SK-N-SH (cell line): ENCODE results near the gene EFTUD2. TPM values are rescaled to one million over a fixed set of nuclear protein-coding genes. Genes with fewer than 3 reads are reported as not detected.

Experiments used
- CTCF ChIA-PET: fragments of 300-600, 350-600 bp; formaldehyde crosslinking; extraction: SDS; loops from one replicate; lab custom pipeline; 2021; lab: Yijun Ruan, JAX
- POLR2A ChIA-PET: fragments of 350-600 bp; sonication (Branson Sonifier 250); formaldehyde crosslinking; extraction: SDS; loops from one replicate; lab custom pipeline; 2020; ENCODE audit warnings: antibody characterized with exemption, inconsistent platforms; lab: Yijun Ruan, JAX
- DNase-seq: peaks from one replicate; pipeline ENCODE4 v3.0.0; 2012
- H2AFZ ChIP-seq: fragments of 200-600 bp; sonication (generic); 2 replicates; pipeline ENCODE4 v1.8.1; 2016; ENCODE audit warnings: antibody characterized with exemption, mild to moderate bottlenecking, low read depth
- H3F3A ChIP-seq: fragments of 200-600 bp; sonication (generic); replicated peaks from 2 replicates; pipeline ENCODE3; 2016; ENCODE audit warnings: antibody characterized with exemption, mild to moderate bottlenecking; ENCODE audit not compliant: insufficient read depth
- H3K27ac ChIP-seq, 2 experiments: fragments of 200-500 bp in 1 of 2; fragments of 200-600 bp in 1 of 2; sonication (Bioruptor generic) in 1 of 2; sonication (generic), shearing (Covaris generic) in 1 of 2; 2 replicates each; pipeline versions ENCODE4 v1.5.1 to v1.6.1; 2014 to 2016; ENCODE audit warnings: low read depth in 2 of 2, inconsistent platforms in 1 of 2, low read length in 1 of 2, mild to moderate bottlenecking in 1 of 2, mixed read lengths in 1 of 2
- H3K27me3 ChIP-seq: fragments of 200-600 bp; sonication (generic), shearing (Covaris generic); 2 replicates; pipeline ENCODE4 v1.6.1; 2016; ENCODE audit warnings: mixed run types; ENCODE audit not compliant: insufficient read depth
- H3K36me3 ChIP-seq, 2 experiments: fragments of 200-500 bp in 1 of 2; fragments of 200-600 bp in 1 of 2; sonication (Bioruptor generic) in 1 of 2; sonication (generic) in 1 of 2; replicated peaks in 1 of 2; 2 replicates each; pipeline versions ENCODE3 to v1.5.1; 2014 to 2016; ENCODE audit warnings: low read length in 1 of 2, mild to moderate bottlenecking in 1 of 2; ENCODE audit not compliant: insufficient read depth in 2 of 2, control insufficient read depth in 1 of 2
- H3K4me1 ChIP-seq, 2 experiments: fragments of 200-500 bp in 1 of 2; fragments of 200-600 bp in 1 of 2; sonication (Bioruptor generic) in 1 of 2; sonication (generic), shearing (Covaris generic) in 1 of 2; 2 replicates each; pipeline versions ENCODE4 v1.5.1 to v1.6.1; 2014 to 2016; ENCODE audit warnings: low read depth in 1 of 2, low read length in 1 of 2, mixed run types in 1 of 2; ENCODE audit not compliant: insufficient read depth in 2 of 2, control insufficient read depth in 1 of 2
- H3K4me2 ChIP-seq: fragments of 200-600 bp; sonication (generic), shearing (Covaris generic); 2 replicates; pipeline ENCODE4 v1.6.1; 2017; ENCODE audit warnings: mixed run types
- H3K4me3 ChIP-seq, 2 experiments: fragments of 200-500 bp in 1 of 2; fragments of 200-600 bp in 1 of 2; sonication (Bioruptor generic) in 1 of 2; sonication (generic), shearing (Covaris generic) in 1 of 2; 2 replicates each; pipeline versions ENCODE4 v1.5.1 to v1.8.1; 2014 to 2016; ENCODE audit warnings: low read depth in 2 of 2, inconsistent platforms in 1 of 2, low read length in 1 of 2, mild to moderate bottlenecking in 1 of 2, mixed read lengths in 1 of 2, moderate library complexity in 1 of 2
- H3K79me2 ChIP-seq: fragments of 200-600 bp; sonication (generic); 2 replicates; pipeline ENCODE4 v1.8.1; 2017; ENCODE audit warnings: mild to moderate bottlenecking; ENCODE audit not compliant: insufficient read depth
- H3K9ac ChIP-seq: fragments of 200-600 bp; sonication (generic); 2 replicates; pipeline ENCODE4 v1.6.1; 2017; ENCODE audit warnings: mixed run types
- H3K9me2 ChIP-seq: fragments of 200-600 bp; sonication (generic); 2 replicates; pipeline ENCODE4 v1.6.1; 2017; ENCODE audit warnings: mixed run types
- H3K9me3 ChIP-seq: fragments of 200-600 bp; sonication (generic); 2 replicates; pipeline ENCODE4 v1.6.1; 2017; ENCODE audit warnings: mixed run types, mild to moderate bottlenecking, moderate library complexity
- H4K20me1 ChIP-seq: fragments of 200-600 bp; sonication (generic); 2 replicates; pipeline ENCODE4 v1.6.1; 2017; ENCODE audit warnings: mild to moderate bottlenecking, mixed run types; ENCODE audit not compliant: insufficient read depth
- CHD2 ChIP-seq: fragments of 150-350 bp; IDR thresholded peaks from 2 replicates; pipeline ENCODE4 v1.6.1; 2018; ENCODE audit warnings: low read length; ENCODE audit not compliant: partially characterized antibody
- EP300 ChIP-seq, 2 experiments: IDR thresholded peaks; 2 replicates each; pipeline versions ENCODE4 v1.4.0 to v1.6.1; 2012; ENCODE audit warnings: borderline replicate concordance in 1 of 2, low read depth in 1 of 2, low read length in 1 of 2
- EZH2phosphoT487 ChIP-seq: fragments of 200-600 bp; sonication (generic); IDR thresholded peaks from 2 replicates; pipeline ENCODE4 v1.6.1; 2017; ENCODE audit warnings: low read depth, mixed run types, mild to moderate bottlenecking, antibody characterized with exemption, moderate library complexity, borderline replicate concordance
- FOSL2 ChIP-seq: IDR thresholded peaks from 2 replicates; pipeline ENCODE4 v1.4.0; 2012; ENCODE audit warnings: low read depth, mild to moderate bottlenecking, moderate library complexity, borderline replicate concordance
- FOXJ3 ChIP-seq: sonication (generic); formaldehyde crosslinking; IDR thresholded peaks from 2 replicates; pipeline ENCODE4 v1.5.1; 2020; ENCODE audit warnings: mild to moderate bottlenecking, missing genetic modification reagents
- GABPA ChIP-seq: IDR thresholded peaks from 2 replicates; pipeline ENCODE4 v1.4.0; 2012; ENCODE audit warnings: low read depth, mild to moderate bottlenecking
- GATA2 ChIP-seq: sonication (generic); formaldehyde crosslinking; IDR thresholded peaks from 2 replicates; pipeline ENCODE4 v1.5.0; 2020; ENCODE audit warnings: mild to moderate bottlenecking, missing genetic modification reagents
- IRF3 ChIP-seq: fragments of 150-350 bp; IDR thresholded peaks from 2 replicates; pipeline ENCODE4 v1.6.1; 2016; ENCODE audit warnings: mild to moderate bottlenecking, low read depth, low read length
- JUND ChIP-seq: IDR thresholded peaks from 2 replicates; pipeline ENCODE4 v1.4.0; 2012
- MAX ChIP-seq: IDR thresholded peaks from 2 replicates; pipeline ENCODE4 v1.4.0; 2012; ENCODE audit warnings: low read depth
- MEF2A ChIP-seq: IDR thresholded peaks from 2 replicates; pipeline ENCODE4 v1.4.0; 2012; ENCODE audit warnings: low read depth, borderline replicate concordance
- NFIC ChIP-seq: IDR thresholded peaks from 2 replicates; pipeline ENCODE4 v1.4.0; 2012; ENCODE audit warnings: borderline replicate concordance
- RAD21 ChIP-seq: IDR thresholded peaks from 2 replicates; pipeline ENCODE4 v1.6.1; 2012; ENCODE audit warnings: mild to moderate bottlenecking, low read length
- RFX5 ChIP-seq: IDR thresholded peaks from 2 replicates; pipeline ENCODE4 v1.6.1; 2012; ENCODE audit warnings: mild to moderate bottlenecking, improper control_type of control experiment, low read length
- RXRA ChIP-seq: IDR thresholded peaks from 2 replicates; pipeline ENCODE4 v1.4.0; 2012; ENCODE audit warnings: low read depth, mild to moderate bottlenecking, borderline replicate concordance
- TAF1 ChIP-seq: IDR thresholded peaks from 2 replicates; pipeline ENCODE4 v1.6.1; 2012; ENCODE audit warnings: low read depth, mild to moderate bottlenecking, low read length, moderate library complexity, borderline replicate concordance
- TCF12 ChIP-seq: IDR thresholded peaks from 2 replicates; pipeline ENCODE4 v1.4.0; 2012
- TEAD4 ChIP-seq: IDR thresholded peaks from 2 replicates; pipeline ENCODE4 v1.4.0; 2012; ENCODE audit warnings: mild to moderate bottlenecking, borderline replicate concordance; ENCODE audit not compliant: insufficient read depth
- YY1 ChIP-seq: IDR thresholded peaks from 2 replicates; pipeline ENCODE4 v1.4.0; 2012; ENCODE audit warnings: low read depth, mild to moderate bottlenecking
- ZBTB33 ChIP-seq: IDR thresholded peaks from 2 replicates; pipeline ENCODE4 v1.4.0; 2012; ENCODE audit warnings: low read depth, borderline replicate concordance
- WGBS: methylation state at CpG from one replicate; pipeline ENCODE4 v1.1.6; 2017; ENCODE audit warnings: low lambda C conversion rate; 5-methylcytosine and 5-hydroxymethylcytosine counted together
- polyA plus RNA-seq, 3 experiments: library from polyadenylated mRNA; depleted of rRNA; stranded (reverse); fragments of >200 nt; gene quantifications; 2 replicates each; pipeline ENCODE4 v1.2.3, GENCODE V29; 2012
- TF ChIP-seq, protein P1 (sequence below): fragments of 150-350 bp; IDR thresholded peaks from 2 replicates; pipeline ENCODE4 v1.6.1; 2017; ENCODE audit warnings: antibody characterized with exemption, low read length, low read depth, borderline replicate concordance
- TF ChIP-seq, protein P2 (sequence below): IDR thresholded peaks from 2 replicates; pipeline ENCODE4; 2012

Gene EFTUD2
- polyA plus RNA-seq, 1 of the 3 experiments (the other 2 are of a cell fraction), result 82.9 TPM

DNA sequence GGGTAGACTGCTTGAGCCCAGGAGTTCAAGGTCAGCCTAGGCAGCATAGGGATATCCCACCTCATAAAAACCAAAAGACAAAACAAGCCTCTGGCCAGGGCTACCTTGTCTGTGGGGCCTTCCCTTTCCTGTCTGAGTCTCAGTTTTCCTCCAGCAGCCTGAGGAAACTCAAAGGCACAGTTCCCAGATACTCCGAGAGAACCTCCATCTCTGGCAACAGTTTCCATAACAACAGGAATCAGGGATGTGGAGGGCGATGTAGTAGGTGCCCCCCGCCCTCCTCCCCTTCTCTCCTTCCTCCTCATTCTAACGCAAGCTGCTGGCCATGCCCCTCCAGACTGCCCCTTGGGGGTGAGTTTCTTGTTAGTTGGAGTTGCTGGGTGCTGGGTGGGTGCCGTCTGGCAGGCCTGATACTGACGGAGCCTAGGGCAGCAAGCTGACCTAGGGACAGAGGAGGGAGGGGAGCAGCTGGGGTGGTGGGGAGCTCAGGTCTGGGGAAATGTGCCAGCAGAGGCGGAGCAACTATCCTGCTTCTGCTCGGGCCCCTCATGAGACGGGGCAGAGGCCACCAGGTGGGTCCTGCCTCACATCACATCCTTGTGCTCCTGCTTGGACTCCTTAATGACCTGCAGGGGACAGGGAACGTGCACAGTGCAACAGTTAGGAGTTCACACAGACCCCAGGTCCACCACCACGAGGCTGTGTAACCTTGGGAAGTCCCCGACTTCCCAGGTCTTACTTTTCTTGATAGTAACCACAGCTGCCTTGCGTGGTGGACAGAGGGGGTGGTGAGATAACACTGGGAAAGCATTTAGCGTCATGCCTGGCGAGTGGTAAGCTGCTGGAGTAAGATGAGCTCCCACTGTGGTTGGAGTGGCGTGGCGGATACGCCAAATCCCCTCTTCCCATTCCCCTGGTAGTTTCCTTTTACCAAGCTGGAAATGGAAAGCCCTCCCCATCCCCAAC lies 7.8 kb upstream of the EFTUD2 start (continued):
- TF ChIP-seq ZBTB33, result no peak
- TF ChIP-seq GABPA, result no peak
- TF ChIP-seq TCF12, result no peak
- no peak for TF ChIP-seq FOXJ3 (CRISPR knock-in tag)
- no peak for TF ChIP-seq MEF2A
- TF ChIP-seq, all 33 proteins: peak for 0

GRCh38 chr17:44906010-44906646 lies 6.9 kb upstream of the EFTUD2 start:
- H3K4me1 ChIP-seq, result peaks cover 8 to 47% of the 10 kb centered on the region in 2 experiments; a peak in 3 of 4 replicates
- no peak for TF ChIP-seq GATA2 (CRISPR knock-in tag)
- TF ChIP-seq TEAD4, result 0 out of 2 replicates have a peak, but pooled peaks have one; percentile 43
- peak; percentile 45; the same call in 1 of the 2 replicates for TF ChIP-seq TAF1
- TF ChIP-seq RAD21, result no peak
- TF ChIP-seq NFIC, result peak; percentile 38; the same call in 1 of the 2 replicates
- peak; percentile 57; the same call in 1 of the 2 replicates for TF ChIP-seq MAX
- peak; percentile 73 for TF ChIP-seq TCF12
- TF ChIP-seq RXRA, result no peak; the same call in 1 of the 2 replicates
- no peak for TF ChIP-seq IRF3
- TF ChIP-seq, protein P1, sequence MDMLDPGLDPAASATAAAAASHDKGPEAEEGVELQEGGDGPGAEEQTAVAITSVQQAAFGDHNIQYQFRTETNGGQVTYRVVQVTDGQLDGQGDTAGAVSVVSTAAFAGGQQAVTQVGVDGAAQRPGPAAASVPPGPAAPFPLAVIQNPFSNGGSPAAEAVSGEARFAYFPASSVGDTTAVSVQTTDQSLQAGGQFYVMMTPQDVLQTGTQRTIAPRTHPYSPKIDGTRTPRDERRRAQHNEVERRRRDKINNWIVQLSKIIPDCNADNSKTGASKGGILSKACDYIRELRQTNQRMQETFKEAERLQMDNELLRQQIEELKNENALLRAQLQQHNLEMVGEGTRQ, result no peak
- TF ChIP-seq GABPA, result no peak
- peak; percentile 91; the same call in 1 of the 2 replicates for TF ChIP-seq JUND
- no peak for TF ChIP-seq CHD2
- peak in 1 of 2 experiments; percentile 66; a peak in 1 of 4 replicates for TF ChIP-seq EP300 (IDR thresholded peaks at IDR 0.05; ENCODE audit: borderline replicate concordance in 1 of 2, low read depth in 1 of 2, low read length in 1 of 2)
- peak; percentile 35; the same call in 1 of the 2 replicates for TF ChIP-seq YY1
- TF ChIP-seq, protein P2, sequence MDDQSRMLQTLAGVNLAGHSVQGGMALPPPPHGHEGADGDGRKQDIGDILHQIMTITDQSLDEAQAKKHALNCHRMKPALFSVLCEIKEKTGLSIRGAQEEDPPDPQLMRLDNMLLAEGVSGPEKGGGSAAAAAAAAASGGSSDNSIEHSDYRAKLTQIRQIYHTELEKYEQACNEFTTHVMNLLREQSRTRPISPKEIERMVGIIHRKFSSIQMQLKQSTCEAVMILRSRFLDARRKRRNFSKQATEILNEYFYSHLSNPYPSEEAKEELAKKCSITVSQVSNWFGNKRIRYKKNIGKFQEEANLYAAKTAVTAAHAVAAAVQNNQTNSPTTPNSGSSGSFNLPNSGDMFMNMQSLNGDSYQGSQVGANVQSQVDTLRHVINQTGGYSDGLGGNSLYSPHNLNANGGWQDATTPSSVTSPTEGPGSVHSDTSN, result no peak
- TF ChIP-seq MEF2A, result no peak
- TF ChIP-seq FOXJ3 (CRISPR knock-in tag), result no peak
- no peak for TF ChIP-seq RFX5
- no peak for TF ChIP-seq EZH2phosphoT487
- peak; percentile 92; the same call in 1 of the 2 replicates for TF ChIP-seq FOSL2

More at GRCh38 chr17:44906010-44906646, 6.9 kb upstream of the EFTUD2 start:
- no peaks in the 10 kb centered on the region for H3K36me3 ChIP-seq
- H3K9me3 ChIP-seq, result no peaks in the 10 kb centered on the region
- no peaks in the 10 kb centered on the region for H3K27me3 ChIP-seq
- no peaks in the 10 kb centered on the region for H3K9me2 ChIP-seq
- H3K9ac ChIP-seq, result peak overlapping the region; percentile 73
- WGBS, result 53% methylated on average over 9 of the region's 10 CpGs
- peaks cover 39% of the 10 kb centered on the region for H3F3A ChIP-seq
- peak overlapping the region; percentile 51 to 98; a peak in 3 of 4 replicates for H3K27ac ChIP-seq
- no peak overlapping the region for H3K4me3 ChIP-seq
- no peak for DNase-seq
- no peaks in the 10 kb centered on the region for H3K79me2 ChIP-seq
- H2AFZ ChIP-seq, result no peak overlapping the region
- ChIA-PET POLR2A (no interaction called here), CTCF (interaction anchor here (1.1 to 2.4 kb wide), 3 partner anchors 14 to 226 kb away, joined by 3 to 13 read pairs (median 4); partner anchors contain the start of gene PLCD3)
- peak overlapping the region; percentile 56 for H3K4me2 ChIP-seq
- H4K20me1 ChIP-seq, result no peaks in the 10 kb centered on the region
